ENCODE measurements around the gene DPH3. TPM values are rescaled to one million over a fixed set of nuclear protein-coding genes. Genes with fewer than 3 reads are reported as not detected.
A peak's percentile ranks its signal among the peaks of the same experiment; 100 is the strongest.

DPH3 gene
- total RNA-seq, 1 experiment from 2014 or later = 27.8 TPM

GRCh38 chr3:16231983-16232382, 32.8 kb downstream of the DPH3 start:
- no peak overlapping the region for H3K27ac Mint-ChIP-seq
- CTCF ChIA-PET = no interaction called here
- H3K4me1 Mint-ChIP-seq = no peaks in the 10 kb centered on the region; the same call in 1 of the 2 replicates
- POLR2A ChIA-PET = no interaction called here
- peaks cover 9% of the 10 kb centered on the region for H3K9me3 Mint-ChIP-seq
- 0 out of 2 replicates have a peak, but pooled peaks cover 4% of the 10 kb centered on the region for H3K27me3 Mint-ChIP-seq (ENCODE audit: low read depth)
- H3K36me3 Mint-ChIP-seq = no peaks in the 10 kb centered on the region
- TF ChIP-seq USF2 (CRISPR knock-in tag; IDR thresholded peaks at IDR 0.05) (0 out of 2 replicates have a peak, but pooled peaks have one; percentile 23), PRDM15 (CRISPR knock-in tag; IDR thresholded peaks at IDR 0.05) (no peak)
- H3K4me3 Mint-ChIP-seq = no peak overlapping the region
- 0 out of 2 replicates have a peak, but pooled peaks have one; percentile 20 for ATAC-seq
- DNase-seq (ENCODE audit: low spot score) = no peak

GRCh38 chr3:16229681-16230080, 35.1 kb downstream of the DPH3 start:
- Mint-ChIP-seq H3K36me3 (no peaks in the 10 kb centered on the region), H3K4me3 (no peak overlapping the region), H3K27ac (no peak overlapping the region), H3K4me1 (no peaks in the 10 kb centered on the region; the same call in 1 of the 2 replicates), H3K9me3 (peaks cover 9% of the 10 kb centered on the region), H3K27me3 (ENCODE audit: low read depth) (no peaks in the 10 kb centered on the region)
- ChIA-PET POLR2A (no interaction called here), CTCF (no interaction called here)
- TF ChIP-seq ZNF396 (CRISPR knock-in tag; IDR thresholded peaks at IDR 0.05; ENCODE audit: borderline replicate concordance) = no peak
- no peak for TF ChIP-seq FOXP4 (CRISPR knock-in tag; IDR thresholded peaks at IDR 0.05)
- TF ChIP-seq IRF1 (CRISPR knock-in tag; IDR thresholded peaks at IDR 0.05) = no peak
- TF ChIP-seq ATF2 (CRISPR knock-in tag; IDR thresholded peaks at IDR 0.05; ENCODE audit: borderline replicate concordance, low read depth) = no peak
- TF ChIP-seq TEAD1 (CRISPR knock-in tag; IDR thresholded peaks at IDR 0.05) = no peak
- TF ChIP-seq OVOL2 (CRISPR knock-in tag; IDR thresholded peaks at IDR 0.05; ENCODE audit: borderline replicate concordance) = no peak
- TF ChIP-seq ATF6 (CRISPR knock-in tag; IDR thresholded peaks at IDR 0.05) = no peak
- no peak for TF ChIP-seq ZNF219 (CRISPR knock-in tag; IDR thresholded peaks at IDR 0.05; ENCODE audit: borderline replicate concordance)
- ATAC-seq (no peak), DNase-seq (ENCODE audit: low spot score) (no peak)

GRCh38 chr3:16227566-16227965, 37.2 kb downstream of the DPH3 start:
- H3K27ac Mint-ChIP-seq = no peak overlapping the region
- ChIA-PET POLR2A (no interaction called here), CTCF (no interaction called here)
- DNase-seq (ENCODE audit: low spot score) (no peak), ATAC-seq (no peak)
- H3K9me3 Mint-ChIP-seq = peaks cover 9% of the 10 kb centered on the region
- no peak overlapping the region for H3K4me3 Mint-ChIP-seq
- no peaks in the 10 kb centered on the region for H3K27me3 Mint-ChIP-seq (ENCODE audit: low read depth)
- H3K36me3 Mint-ChIP-seq = no peaks in the 10 kb centered on the region
- no peaks in the 10 kb centered on the region; the same call in 1 of the 2 replicates for H3K4me1 Mint-ChIP-seq
- TF ChIP-seq ZNF219 (CRISPR knock-in tag; IDR thresholded peaks at IDR 0.05; ENCODE audit: borderline replicate concordance) = no peak
- no peak for TF ChIP-seq FOXP1 (CRISPR knock-in tag; IDR thresholded peaks at IDR 0.05; ENCODE audit: borderline replicate concordance)
- no peak for TF ChIP-seq CREB1 (CRISPR knock-in tag; IDR thresholded peaks at IDR 0.05)
- TF ChIP-seq NFATC4 (CRISPR knock-in tag; IDR thresholded peaks at IDR 0.05) = no peak
- TF ChIP-seq ZNF416 (CRISPR knock-in tag; IDR thresholded peaks at IDR 0.05) = no peak
- TF ChIP-seq SMAD4 (CRISPR knock-in tag; IDR thresholded peaks at IDR 0.05) = no peak
- TF ChIP-seq TEAD1 (CRISPR knock-in tag; IDR thresholded peaks at IDR 0.05) = no peak
- TF ChIP-seq ESRRA (CRISPR knock-in tag; IDR thresholded peaks at IDR 0.05; ENCODE audit: borderline replicate concordance) = no peak
- no peak for TF ChIP-seq ETV6 (CRISPR knock-in tag; IDR thresholded peaks at IDR 0.05)
- no peak for TF ChIP-seq STAT6 (CRISPR knock-in tag; conservative IDR thresholded peaks at IDR 0.05; ENCODE audit: low read depth)
- no peak for TF ChIP-seq JAZF1 (CRISPR knock-in tag; IDR thresholded peaks at IDR 0.05)
